ENCODE measurements around the gene LMCD1. TPM values are rescaled to one million over a fixed set of nuclear protein-coding genes. Genes with fewer than 3 reads are reported as not detected.

The LMCD1 gene
- total and polyA plus RNA-seq, 2 experiments from 2014 or later = 21.8 to 35.3 TPM

GRCh38 chr3:8561370-8561769 is 59.7 kb downstream of the LMCD1 start:
- Histone ChIP-seq H3K9me2 (ENCODE audit: insufficient read depth) (no peaks in the 10 kb centered on the region; the same call in 1 of the 2 replicates), H3K36me3 (ENCODE audit: insufficient read depth) (no peaks in the 10 kb centered on the region; the same call in 1 of the 2 replicates), H2AFZ (no peak overlapping the region), H3K27me3 (ENCODE audit: insufficient read depth) (no peaks in the 10 kb centered on the region), H3F3A (replicated peaks; ENCODE audit: low read depth) (no peaks in the 10 kb centered on the region), H3K27ac (ENCODE audit: low read depth) (no peak overlapping the region), H3K4me3 (no peak overlapping the region), H3K4me1 (ENCODE audit: insufficient read depth) (no peaks in the 10 kb centered on the region), H3K79me2 (replicated peaks; ENCODE audit: insufficient read depth) (no peaks in the 10 kb centered on the region), H3K4me2 (no peak overlapping the region), H4K20me1 (replicated peaks; ENCODE audit: insufficient read depth) (no peaks in the 10 kb centered on the region)
- TF ChIP-seq ETS1 (IDR thresholded peaks at IDR 0.05) = no peak
- no peak for TF ChIP-seq EZH2 (IDR thresholded peaks at IDR 0.05; ENCODE audit: low read depth, unreplicated experiment)
- TF ChIP-seq CREB1 (CRISPR knock-in tag; IDR thresholded peaks at IDR 0.05; ENCODE audit: low read depth) = no peak
- no peak for TF ChIP-seq STAT1 (IDR thresholded peaks at IDR 0.05; ENCODE audit: unreplicated experiment)
- no peak for TF ChIP-seq NANOG (IDR thresholded peaks at IDR 0.05; ENCODE audit: borderline replicate concordance)
- DNase-seq (ENCODE audit: low spot score) (no peak), ATAC-seq (no peak)
- Mint-ChIP-seq H3K9me3 (no peaks in the 10 kb centered on the region), H3K4me3 (no peak overlapping the region), H3K4me1 (no peaks in the 10 kb centered on the region; the same call in 2 of the 3 replicates), H3K27me3 (ENCODE audit: insufficient read depth, low read depth, poor library complexity) (no peaks in the 10 kb centered on the region), H3K36me3 (ENCODE audit: low read depth) (no peaks in the 10 kb centered on the region), H3K27ac (no peak overlapping the region)

GRCh38 chr3:8562081-8562595 is 60.5 kb downstream of the LMCD1 start:
- Histone ChIP-seq H3K4me3 (no peak overlapping the region), H2AFZ (no peak overlapping the region), H3F3A (replicated peaks; ENCODE audit: low read depth) (no peaks in the 10 kb centered on the region), H3K9me2 (ENCODE audit: insufficient read depth) (no peaks in the 10 kb centered on the region; the same call in 1 of the 2 replicates), H3K27me3 (ENCODE audit: insufficient read depth) (no peaks in the 10 kb centered on the region), H3K4me2 (no peak overlapping the region), H4K20me1 (replicated peaks; ENCODE audit: insufficient read depth) (no peaks in the 10 kb centered on the region), H3K27ac (ENCODE audit: low read depth) (no peak overlapping the region), H3K4me1 (ENCODE audit: insufficient read depth) (no peaks in the 10 kb centered on the region), H3K36me3 (ENCODE audit: insufficient read depth) (no peaks in the 10 kb centered on the region; the same call in 1 of the 2 replicates), H3K79me2 (replicated peaks; ENCODE audit: insufficient read depth) (no peaks in the 10 kb centered on the region)
- ATAC-seq (no peak), DNase-seq (ENCODE audit: low spot score) (no peak)
- Mint-ChIP-seq H3K9me3 (no peaks in the 10 kb centered on the region), H3K4me1 (no peaks in the 10 kb centered on the region; the same call in 2 of the 3 replicates), H3K27me3 (ENCODE audit: insufficient read depth, low read depth, poor library complexity) (no peaks in the 10 kb centered on the region), H3K27ac (no peak overlapping the region), H3K4me3 (no peak overlapping the region), H3K36me3 (ENCODE audit: low read depth) (no peaks in the 10 kb centered on the region)
- TF ChIP-seq ETS1 (IDR thresholded peaks at IDR 0.05) (no peak), JUNB (IDR thresholded peaks at IDR 0.05; ENCODE audit: unreplicated experiment) (no peak), NANOG (IDR thresholded peaks at IDR 0.05; ENCODE audit: borderline replicate concordance) (no peak), POLR2AphosphoS5 (IDR thresholded peaks at IDR 0.05; ENCODE audit: low read depth) (no peak), EZH2 (IDR thresholded peaks at IDR 0.05; ENCODE audit: low read depth, unreplicated experiment) (no peak), EZH2phosphoT487 (IDR thresholded peaks at IDR 0.05; ENCODE audit: unreplicated experiment) (no peak), ZNF114 (CRISPR knock-in tag; IDR thresholded peaks at IDR 0.05) (no peak), STAT1 (IDR thresholded peaks at IDR 0.05; ENCODE audit: unreplicated experiment) (no peak), ZNF331 (CRISPR knock-in tag; IDR thresholded peaks at IDR 0.05; ENCODE audit: low read depth) (no peak), REST (IDR thresholded peaks at IDR 0.05; ENCODE audit: unreplicated experiment) (no peak)

Measured in GM23338 (cell line).